Astrocyte (in vitro differentiated cells and primary cell): ENCODE results near the gene ZNF438. TPM values are rescaled to one million over a fixed set of nuclear protein-coding genes. Genes with fewer than 3 reads are reported as not detected.

Experiments used
- DNase-seq: peaks from one replicate; pipeline ENCODE4 v3.0.0-alpha.2; 2010; ENCODE audit warnings: low read depth
- FAIRE-seq: peaks from 2 replicates; lab custom pipeline; 2011; peaks lifted over from hg19 to GRCh38; lab: Jason Lieb, UNC
- H2AFZ ChIP-seq: 2 replicates; pipeline ENCODE4 v1.6.0; 2012; ENCODE audit warnings: low read depth, low read length, inconsistent platforms
- H3K27ac ChIP-seq: 2 replicates; pipeline ENCODE4 v1.5.1; 2011; ENCODE audit warnings: low read depth, low read length, inconsistent platforms
- H3K27me3 ChIP-seq: 2 replicates; pipeline ENCODE4 v1.6.0; 2011; ENCODE audit warnings: low read length, inconsistent platforms; ENCODE audit not compliant: insufficient read depth
- H3K36me3 ChIP-seq: 2 replicates; pipeline ENCODE4 v1.5.1; 2011; ENCODE audit warnings: low read length, inconsistent platforms; ENCODE audit not compliant: insufficient read depth
- H3K4me1 ChIP-seq: 2 replicates; pipeline ENCODE4 v1.5.1; 2011; ENCODE audit warnings: low read length, inconsistent platforms; ENCODE audit not compliant: insufficient read depth
- H3K4me2 ChIP-seq: 2 replicates; pipeline ENCODE4 v1.6.0; 2012; ENCODE audit warnings: low read length, inconsistent platforms
- H3K4me3 ChIP-seq: 2 replicates; pipeline ENCODE4 v1.5.1; 2011; ENCODE audit warnings: low read depth, mild to moderate bottlenecking, low read length, inconsistent platforms; ENCODE audit not compliant: insufficient read depth
- H3K79me2 ChIP-seq: 2 replicates; pipeline ENCODE4 v1.6.0; 2012; ENCODE audit warnings: mild to moderate bottlenecking, low read length, inconsistent platforms; ENCODE audit not compliant: insufficient read depth
- H3K9ac ChIP-seq: 2 replicates; pipeline ENCODE4 v1.6.0; 2012; ENCODE audit warnings: mild to moderate bottlenecking, low read length, inconsistent platforms
- H3K9me3 ChIP-seq: 2 replicates; pipeline ENCODE4 v1.5.1; 2012; ENCODE audit warnings: low read depth, mild to moderate bottlenecking, low read length, inconsistent platforms; ENCODE audit not compliant: insufficient read depth
- H4K20me1 ChIP-seq: 2 replicates; pipeline ENCODE4 v1.6.0; 2012; ENCODE audit warnings: low read length, inconsistent platforms; ENCODE audit not compliant: insufficient read depth
- H3K27ac Mint-ChIP-seq: one replicate; pipeline ENCODE4 v1.8.0; 2021; ENCODE audit warnings: mild to moderate bottlenecking, mixed read lengths; ENCODE audit not compliant: unreplicated experiment
- H3K27me3 Mint-ChIP-seq: one replicate; pipeline ENCODE4 v1.8.0; 2021; ENCODE audit warnings: low read depth, mixed read lengths; ENCODE audit not compliant: unreplicated experiment
- H3K36me3 Mint-ChIP-seq: one replicate; pipeline ENCODE4 v1.8.0; 2021; ENCODE audit warnings: low read depth, mixed read lengths; ENCODE audit not compliant: unreplicated experiment
- H3K4me1 Mint-ChIP-seq: one replicate; pipeline ENCODE4 v1.8.0; 2021; ENCODE audit warnings: low read depth, mixed read lengths; ENCODE audit not compliant: unreplicated experiment
- H3K4me3 Mint-ChIP-seq: one replicate; pipeline ENCODE4 v1.8.0; 2021; ENCODE audit warnings: mild to moderate bottlenecking, moderate library complexity, mixed read lengths; ENCODE audit not compliant: unreplicated experiment
- H3K9me3 Mint-ChIP-seq: one replicate; pipeline ENCODE4 v1.8.0; 2021; ENCODE audit warnings: mild to moderate bottlenecking, mixed read lengths; ENCODE audit not compliant: unreplicated experiment
- CTCF ChIP-seq: IDR thresholded peaks from 2 replicates; pipeline ENCODE4 v1.5.1; 2011; ENCODE audit warnings: low read depth, mild to moderate bottlenecking, inconsistent platforms, low read length, moderate library complexity; ENCODE audit not compliant: insufficient read depth
- EZH2 ChIP-seq: IDR thresholded peaks from 2 replicates; pipeline ENCODE4 v1.6.1; 2012; ENCODE audit warnings: mild to moderate bottlenecking, low read length, inconsistent platforms; ENCODE audit not compliant: insufficient read depth
- total RNA-seq: library from RNA; stranded (reverse); gene quantifications from 2 replicates; pipeline ENCODE4 v1.2.1, GENCODE V29; 2021

The ZNF438 gene
- total RNA-seq, 1 donor from 2014 or later = 2.2 TPM

GRCh38 chr10:30812018-30812851, 219.4 kb downstream of the ZNF438 start:
- Histone ChIP-seq H3K9me3 (no peaks in the 10 kb centered on the region), H3K9ac (peak overlapping the region; percentile 59), H3K27me3 (no peaks in the 10 kb centered on the region), H3K27ac (peak overlapping the region; percentile 75), H3K36me3 (no peaks in the 10 kb centered on the region), H3K4me1 (peaks cover 37% of the 10 kb centered on the region), H2AFZ (peak overlapping the region; percentile 7), H3K4me2 (peak overlapping the region; percentile 81), H3K4me3 (peak overlapping the region; percentile 4), H3K79me2 (no peaks in the 10 kb centered on the region), H4K20me1 (no peaks in the 10 kb centered on the region)
- Mint-ChIP-seq H3K4me3 (peak overlapping the region; percentile 10), H3K9me3 (no peaks in the 10 kb centered on the region), H3K27ac (peak overlapping the region; percentile 92), H3K27me3 (peaks cover 9% of the 10 kb centered on the region), H3K4me1 (peaks cover 34% of the 10 kb centered on the region), H3K36me3 (no peaks in the 10 kb centered on the region)
- DNase-seq = peak; percentile 97
- no peak for FAIRE-seq
- no peak for TF ChIP-seq EZH2
- no peak for TF ChIP-seq CTCF

GRCh38 chr10:30811276-30812017, 220.2 kb downstream of the ZNF438 start:
- FAIRE-seq (peak; percentile 17), DNase-seq (no peak)
- peaks cover 9% of the 10 kb centered on the region for H3K27me3 Mint-ChIP-seq

More at GRCh38 chr10:30811276-30812017, 220.2 kb downstream of the ZNF438 start:
- H3K79me2 ChIP-seq = no peaks in the 10 kb centered on the region
- no peaks in the 10 kb centered on the region for H3K27me3 ChIP-seq
- Mint-ChIP-seq H3K4me3 (no peak overlapping the region), H3K9me3 (no peaks in the 10 kb centered on the region), H3K27ac (peak overlapping the region; percentile 71), H3K4me1 (peaks cover 34% of the 10 kb centered on the region), H3K36me3 (no peaks in the 10 kb centered on the region)
- H4K20me1 ChIP-seq = no peaks in the 10 kb centered on the region
- H2AFZ ChIP-seq = peak overlapping the region; percentile 7
- no peak overlapping the region for H3K4me3 ChIP-seq
- H3K4me1 ChIP-seq = peaks cover 37% of the 10 kb centered on the region
- peak overlapping the region; percentile 81 for H3K4me2 ChIP-seq
- H3K9ac ChIP-seq = no peak overlapping the region
- no peaks in the 10 kb centered on the region for H3K9me3 ChIP-seq
- TF ChIP-seq EZH2 = no peak
- no peak for TF ChIP-seq CTCF
- peak overlapping the region; percentile 75 for H3K27ac ChIP-seq
- H3K36me3 ChIP-seq = no peaks in the 10 kb centered on the region
